ENCODE results near the gene SRRM5. TPM values are rescaled to one million over a fixed set of nuclear protein-coding genes. Genes with fewer than 3 reads are reported as not detected.
"Not testable (repeated sequence)": the region's sequence is repeated elsewhere in the genome, so short reads cannot be mapped to it uniquely, and the experiment has no call there.

Gene SRRM5
- total RNA-seq, 4 donors from 2014 or later, result 1.4 TPM; not detected in 3

DNA sequence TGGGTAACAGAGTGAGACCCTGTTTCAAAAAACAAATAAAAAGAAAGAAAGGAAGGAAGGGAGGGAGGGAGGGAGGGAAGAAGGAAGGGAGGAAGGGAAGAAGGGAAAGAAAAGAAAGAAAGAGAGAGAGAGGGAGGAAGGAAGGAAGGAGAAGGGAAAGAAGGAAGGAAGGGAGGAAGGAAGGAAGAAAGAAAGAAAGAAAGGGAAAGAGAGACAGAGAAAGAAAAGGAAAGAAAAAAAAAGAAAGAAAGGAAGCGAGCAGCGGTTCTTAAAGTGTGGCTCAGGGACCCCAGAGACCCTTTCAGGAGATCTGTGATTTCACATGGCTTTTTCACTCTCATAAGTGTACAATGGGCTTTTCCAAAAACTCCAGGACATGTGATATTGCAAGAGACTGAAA, 37.6 kb downstream of the SRRM5 start:
- Histone ChIP-seq H3K27me3 (no peaks in the 10 kb centered on the region), H3K27ac (no peak overlapping the region), H3K4me1 (peaks cover 7% of the 10 kb centered on the region), H3K4me3 (no peak overlapping the region), H3K9me3 (no peaks in the 10 kb centered on the region), H3K36me3 (peaks cover 36% of the 10 kb centered on the region)
- no peak for DNase-seq (ENCODE audit: low spot score in 2 of 2)
- WGBS, result 80% methylated on average over 2 of the region's 2 CpGs
- TF ChIP-seq POLR2AphosphoS5 (IDR thresholded peaks at IDR 0.05), result no peak
- no peak for TF ChIP-seq EP300 (IDR thresholded peaks at IDR 0.05)
- TF ChIP-seq POLR2A (IDR thresholded peaks at IDR 0.05), result no peak
- TF ChIP-seq, protein P1, sequence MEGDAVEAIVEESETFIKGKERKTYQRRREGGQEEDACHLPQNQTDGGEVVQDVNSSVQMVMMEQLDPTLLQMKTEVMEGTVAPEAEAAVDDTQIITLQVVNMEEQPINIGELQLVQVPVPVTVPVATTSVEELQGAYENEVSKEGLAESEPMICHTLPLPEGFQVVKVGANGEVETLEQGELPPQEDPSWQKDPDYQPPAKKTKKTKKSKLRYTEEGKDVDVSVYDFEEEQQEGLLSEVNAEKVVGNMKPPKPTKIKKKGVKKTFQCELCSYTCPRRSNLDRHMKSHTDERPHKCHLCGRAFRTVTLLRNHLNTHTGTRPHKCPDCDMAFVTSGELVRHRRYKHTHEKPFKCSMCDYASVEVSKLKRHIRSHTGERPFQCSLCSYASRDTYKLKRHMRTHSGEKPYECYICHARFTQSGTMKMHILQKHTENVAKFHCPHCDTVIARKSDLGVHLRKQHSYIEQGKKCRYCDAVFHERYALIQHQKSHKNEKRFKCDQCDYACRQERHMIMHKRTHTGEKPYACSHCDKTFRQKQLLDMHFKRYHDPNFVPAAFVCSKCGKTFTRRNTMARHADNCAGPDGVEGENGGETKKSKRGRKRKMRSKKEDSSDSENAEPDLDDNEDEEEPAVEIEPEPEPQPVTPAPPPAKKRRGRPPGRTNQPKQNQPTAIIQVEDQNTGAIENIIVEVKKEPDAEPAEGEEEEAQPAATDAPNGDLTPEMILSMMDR (IDR thresholded peaks at IDR 0.05), result no peak

DNA sequence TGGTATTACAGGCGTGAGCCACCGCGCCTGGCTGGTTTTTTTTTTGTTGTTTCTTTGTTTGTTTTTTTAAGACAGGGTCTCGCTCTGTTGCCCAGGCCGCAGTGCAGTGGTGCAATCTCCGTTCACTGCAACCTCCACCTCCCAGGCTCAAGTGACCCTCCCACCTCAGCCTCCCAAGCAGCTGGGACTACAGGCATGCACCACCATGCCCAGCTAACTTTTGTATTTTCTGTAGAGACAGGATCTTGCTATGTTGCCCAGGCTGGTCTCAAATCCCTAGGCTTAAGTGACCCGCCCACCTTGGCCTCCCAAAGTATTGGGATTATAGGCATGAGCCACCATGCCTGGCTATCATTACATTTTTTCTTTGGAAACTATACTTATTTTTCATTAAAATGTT, 38.4 kb downstream of the SRRM5 start:
- not testable (repeated sequence) for H3K4me3 ChIP-seq; H3K27me3 ChIP-seq; DNase-seq (ENCODE audit: low spot score in 2 of 2); H3K9me3 ChIP-seq; H3K4me1 ChIP-seq; H3K27ac ChIP-seq
- H3K36me3 ChIP-seq, result peaks cover 43% of the 10 kb centered on the region
- 94% methylated on average over 7 of the region's 7 CpGs for WGBS

DNA sequence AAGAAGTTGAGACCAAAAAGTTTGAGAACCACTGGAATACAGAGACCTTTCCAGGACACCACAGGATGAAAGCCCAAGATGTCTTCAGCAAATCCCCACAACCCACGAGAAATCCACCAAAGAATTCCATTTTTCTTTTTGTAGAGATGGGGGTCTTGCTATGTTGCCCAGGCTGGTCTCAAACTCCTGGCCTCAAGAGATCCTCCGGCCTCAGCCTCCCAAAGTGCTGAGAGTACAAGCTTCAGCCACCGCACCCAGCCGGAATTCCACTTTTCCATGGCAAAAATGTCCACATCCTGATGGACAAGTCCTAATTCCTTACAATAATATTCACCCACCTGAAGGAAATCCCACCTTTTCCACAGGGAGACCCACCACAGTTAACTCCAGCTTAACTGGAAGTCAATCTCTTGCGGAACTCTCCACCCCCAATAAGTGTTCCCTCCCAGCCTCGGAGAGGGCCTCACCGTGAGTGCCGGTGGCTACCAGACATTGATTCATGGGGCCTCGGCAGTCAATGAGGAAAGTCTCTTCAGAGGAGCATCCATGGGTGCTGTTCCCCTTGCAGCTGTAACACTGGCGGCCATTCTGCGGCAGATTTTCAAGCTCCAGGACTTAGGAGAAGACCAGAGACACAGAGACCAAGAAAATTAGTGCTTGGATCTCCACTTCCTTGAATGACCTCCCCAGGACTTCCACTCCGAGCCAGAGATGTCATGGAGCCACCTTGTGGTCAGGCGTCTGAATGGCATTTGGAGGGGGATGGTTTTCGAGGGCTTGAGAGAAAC, 40.1 kb downstream of the SRRM5 start:
- H3K27ac ChIP-seq, result no peak overlapping the region
- no peaks in the 10 kb centered on the region for H3K9me3 ChIP-seq
- no peaks in the 10 kb centered on the region for H3K27me3 ChIP-seq
- H3K4me1 ChIP-seq, result peaks cover 7% of the 10 kb centered on the region
- no peak overlapping the region for H3K4me3 ChIP-seq
- TF ChIP-seq POLR2AphosphoS5 (IDR thresholded peaks at IDR 0.05), result no peak
- TF ChIP-seq, protein P1 (IDR thresholded peaks at IDR 0.05), result peak; percentile 40 to 60
- no peak for TF ChIP-seq EP300 (IDR thresholded peaks at IDR 0.05)
- DNase-seq (ENCODE audit: low spot score in 2 of 2), result no peak
- H3K36me3 ChIP-seq, result peaks cover 56% of the 10 kb centered on the region
- WGBS, result 57% methylated on average over 14 of the region's 14 CpGs

DNA sequence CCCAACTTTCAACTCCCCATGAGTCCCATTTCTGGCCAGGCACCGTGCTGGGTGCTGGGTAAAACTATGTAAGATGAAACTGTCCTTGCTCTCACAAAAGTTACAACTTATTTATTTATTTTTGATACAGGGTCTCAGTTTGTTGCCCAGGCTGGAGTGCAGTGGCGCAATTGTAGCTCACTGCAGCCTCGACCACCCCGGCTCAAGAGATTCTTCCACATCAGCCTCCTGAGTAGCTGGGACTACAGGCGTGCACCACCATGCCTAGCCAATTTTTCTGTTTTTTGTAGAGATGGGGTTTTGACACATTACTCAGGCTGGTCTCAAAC, 40.6 kb downstream of the SRRM5 start:
- Histone ChIP-seq H3K4me3 (no peak overlapping the region), H3K9me3 (no peaks in the 10 kb centered on the region), H3K4me1 (peaks cover 7% of the 10 kb centered on the region), H3K36me3 (peaks cover 53% of the 10 kb centered on the region), H3K27me3 (no peaks in the 10 kb centered on the region), H3K27ac (no peak overlapping the region)
- 70% methylated on average over 5 of the region's 5 CpGs for WGBS
- TF ChIP-seq EP300 (IDR thresholded peaks at IDR 0.05) (no peak), POLR2A (IDR thresholded peaks at IDR 0.05) (no peak), POLR2AphosphoS5 (IDR thresholded peaks at IDR 0.05) (no peak)
- TF ChIP-seq, protein P1 (IDR thresholded peaks at IDR 0.05), result no peak
- DNase-seq (ENCODE audit: low spot score in 2 of 2), result no peak

DNA sequence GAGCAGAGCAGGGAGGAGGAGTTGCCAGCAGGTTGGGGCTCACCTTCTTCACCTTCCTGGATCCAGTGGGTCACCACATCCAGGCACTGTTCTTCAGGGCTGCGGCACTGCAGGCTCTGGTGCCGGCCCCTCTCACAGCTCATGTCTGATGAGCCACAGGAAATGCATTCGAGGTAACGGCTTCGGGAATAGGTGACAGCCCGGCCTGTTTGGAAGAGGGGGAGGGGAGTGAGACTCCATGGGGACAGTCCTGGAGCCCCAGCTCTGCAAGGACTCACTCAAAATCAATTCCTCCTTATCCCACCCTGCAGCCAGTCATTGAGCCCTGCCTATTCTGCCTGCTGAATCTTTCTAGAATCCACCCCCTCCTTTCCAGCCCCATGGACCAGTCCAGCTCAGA, 44.5 kb downstream of the SRRM5 start:
- Histone ChIP-seq H3K4me3 (no peak overlapping the region), H3K36me3 (peaks cover 44% of the 10 kb centered on the region), H3K4me1 (peaks cover 7% of the 10 kb centered on the region), H3K9me3 (no peaks in the 10 kb centered on the region), H3K27me3 (no peaks in the 10 kb centered on the region), H3K27ac (no peak overlapping the region)
- WGBS, result 95% methylated on average over 3 of the region's 6 CpGs
- no peak for TF ChIP-seq EP300 (IDR thresholded peaks at IDR 0.05)
- TF ChIP-seq, protein P1 (IDR thresholded peaks at IDR 0.05), result no peak
- TF ChIP-seq POLR2A (IDR thresholded peaks at IDR 0.05), result no peak
- no peak for TF ChIP-seq POLR2AphosphoS5 (IDR thresholded peaks at IDR 0.05)
- DNase-seq (ENCODE audit: low spot score in 2 of 2), result no peak

DNA sequence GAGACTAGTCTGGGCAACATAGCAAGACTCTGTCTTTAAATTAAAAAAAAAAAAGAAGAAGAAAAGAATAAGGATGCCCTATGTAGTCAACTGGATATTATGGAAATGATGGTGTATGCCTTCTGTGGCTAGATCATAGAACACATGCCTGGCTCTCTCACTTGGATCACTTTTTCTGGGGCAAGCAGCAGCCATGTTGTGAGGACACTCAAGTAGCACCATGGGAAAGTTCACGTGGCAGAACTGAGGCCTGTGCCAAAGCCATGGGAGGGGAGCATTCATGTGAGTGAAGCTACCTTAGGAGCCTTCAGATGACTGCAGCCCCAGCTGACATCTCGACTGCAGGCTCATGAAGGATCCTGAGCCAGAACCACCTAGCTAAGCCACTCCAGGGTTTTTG, 46.1 kb downstream of the SRRM5 start:
- no peak for DNase-seq (ENCODE audit: low spot score in 2 of 2)
- TF ChIP-seq EP300 (IDR thresholded peaks at IDR 0.05) (no peak), POLR2AphosphoS5 (IDR thresholded peaks at IDR 0.05) (no peak), POLR2A (IDR thresholded peaks at IDR 0.05) (no peak)
- TF ChIP-seq, protein P1 (IDR thresholded peaks at IDR 0.05), result no peak
- no peaks in the 10 kb centered on the region for H3K4me1 ChIP-seq
- H3K27me3 ChIP-seq, result no peaks in the 10 kb centered on the region
- 100% methylated on average over 2 of the region's 2 CpGs for WGBS
- H3K36me3 ChIP-seq, result peaks cover 39% of the 10 kb centered on the region
- no peaks in the 10 kb centered on the region for H3K9me3 ChIP-seq
- no peak overlapping the region for H3K27ac ChIP-seq
- H3K4me3 ChIP-seq, result no peak overlapping the region
